CD4-positive, alpha-beta T cell (primary cell): ENCODE measurements around the gene C21orf58. TPM values are rescaled to one million over a fixed set of nuclear protein-coding genes. Genes with fewer than 3 reads are reported as not detected.

Experiments used
- ATAC-seq: fragments of 200-7000 bp; cut with Tn5 transposase; one replicate; pipeline ENCODE4 v1.10.0; 2022; ENCODE audit warnings: mild to moderate bottlenecking; ENCODE audit not compliant: poor library complexity
- CTCF ChIA-PET: fragments of 350-600 bp; sonication (Branson Sonifier 250); formaldehyde crosslinking; loops from one replicate; lab custom pipeline; 2021; ENCODE audit warnings: antibody characterized with exemption, inconsistent platforms; lab: Charles Lee
- POLR2A ChIA-PET: fragments of 350-600 bp; sonication (Branson Sonifier 250); formaldehyde crosslinking; loops from one replicate; lab custom pipeline; 2021; ENCODE audit warnings: antibody characterized with exemption, inconsistent platforms; lab: Charles Lee
- DNase-seq, 14 experiments: peaks; one replicate each; pipeline ENCODE4 v3.0.0-alpha.2; 2013 to 2020; ENCODE audit warnings: mixed read lengths in 2 of 14
- H3K27ac ChIP-seq, 2 donors: one replicate each; pipeline versions ENCODE4 v1.5.1 to v1.7.0; 2013; ENCODE audit warnings: low read length in 2 of 2, low read depth in 1 of 2, mild to moderate bottlenecking in 1 of 2
- H3K27me3 ChIP-seq, 2 experiments: 1 replicate in 1 of 2; 2 replicates in 1 of 2; pipeline versions ENCODE4 v1.6.1 to v1.7.0; 2013; ENCODE audit warnings: low read length in 2 of 2, control low read depth in 1 of 2, mild to moderate bottlenecking in 1 of 2, moderate library complexity in 1 of 2; ENCODE audit not compliant: insufficient read depth in 2 of 2, control insufficient read depth in 1 of 2
- H3K36me3 ChIP-seq: one replicate; pipeline ENCODE4 v1.6.1; 2013; ENCODE audit warnings: low read length, control low read depth; ENCODE audit not compliant: insufficient read depth
- H3K4me1 ChIP-seq: one replicate; pipeline ENCODE4 v1.6.1; 2013; ENCODE audit warnings: low read length, control low read depth; ENCODE audit not compliant: insufficient read depth
- H3K4me3 ChIP-seq: one replicate; pipeline ENCODE4 v1.5.1; 2013; ENCODE audit warnings: mild to moderate bottlenecking, low read length, moderate library complexity
- H3K9me3 ChIP-seq, 2 experiments: 1 replicate in 1 of 2; 2 replicates in 1 of 2; pipeline versions ENCODE4 v1.6.1 to v1.7.0; 2013; ENCODE audit warnings: low read length in 2 of 2, mild to moderate bottlenecking in 2 of 2, control low read depth in 1 of 2, moderate library complexity in 1 of 2; ENCODE audit not compliant: control insufficient read depth in 1 of 2, insufficient read depth in 1 of 2
- H3K27ac Mint-ChIP-seq: one replicate; pipeline ENCODE4 v1.8.0; 2020; ENCODE audit warnings: mixed read lengths
- H3K27me3 Mint-ChIP-seq: one replicate; pipeline ENCODE4 v1.8.0; 2021; ENCODE audit warnings: mixed read lengths
- H3K36me3 Mint-ChIP-seq: one replicate; pipeline ENCODE4 v1.8.0; 2021; ENCODE audit warnings: low read depth, mixed read lengths
- H3K4me1 Mint-ChIP-seq: one replicate; pipeline ENCODE4 v1.8.0; 2021; ENCODE audit warnings: low read depth, mixed read lengths
- H3K4me3 Mint-ChIP-seq: one replicate; pipeline ENCODE4 v1.8.0; 2020; ENCODE audit warnings: mild to moderate bottlenecking, mixed read lengths
- H3K9me3 Mint-ChIP-seq: one replicate; pipeline ENCODE4 v1.8.0; 2020; ENCODE audit warnings: mixed read lengths
- CTCF ChIP-seq: fragments of 200-600 bp; IDR thresholded peaks from one replicate; pipeline ENCODE4 v1.8.0; 2022; ENCODE audit warnings: antibody characterized with exemption, mild to moderate bottlenecking
- intact Hi-C, 2 experiments: fragments of 100-400 bp; cut with DNase I in 1 of 2; cut with micrococcal nuclease in 1 of 2; formaldehyde crosslinking; loops; one replicate each; pipeline versions ENCODE4 v1.15.1 to v1.9.0; 2023 to 2025; cut with DNase I, micrococcal nuclease
- total RNA-seq, 174 experiments: library from RNA in 2 of 174; stranded (reverse) in 2 of 174; gene quantifications; one replicate each; pipeline ENCODE4 v1.2.3 and lab custom pipeline; 2021 to 2026

The C21orf58 gene
- total RNA-seq, 2 experiments from 2014 or later: 2.0 to 2.8 TPM

- H3K27me3 ChIP-seq: no peaks in the 10 kb centered on the region
- Mint-ChIP-seq H3K9me3 (no peaks in the 10 kb centered on the region), H3K27ac (no peak overlapping the region), H3K27me3 (no peaks in the 10 kb centered on the region), H3K4me1 (no peaks in the 10 kb centered on the region), H3K4me3 (no peak overlapping the region), H3K36me3 (peaks cover 86% of the 10 kb centered on the region)
- H3K27ac ChIP-seq: no peak overlapping the region
- H3K9me3 ChIP-seq: peaks cover 0 to 4% of the 10 kb centered on the region in 2 experiments
- H3K36me3 ChIP-seq: peaks cover 95% of the 10 kb centered on the region
- POLR2A ChIA-PET: no interaction called here
- ATAC-seq (no peak), DNase-seq (no peak)
- intact Hi-C loops: no loop called here
- CTCF ChIA-PET: no interaction called here
- no peaks in the 10 kb centered on the region for H3K4me1 ChIP-seq
- no peak overlapping the region for H3K4me3 ChIP-seq
- no peak for TF ChIP-seq CTCF
These were observed 26.9 kb upstream of the C21orf58 start for GRCh38 chr21:46350571-46350970.

GRCh38 chr21:46349134-46349760 lies 25.6 kb upstream of the C21orf58 start:
- H3K27ac Mint-ChIP-seq: no peak overlapping the region
- ATAC-seq: no peak
- CTCF ChIA-PET: no interaction called here

GRCh38 chr21:46347791-46348381 lies 24.2 kb upstream of the C21orf58 start:
- H3K36me3 ChIP-seq: peaks cover 73% of the 10 kb centered on the region
- no peak overlapping the region for H3K4me3 Mint-ChIP-seq
- H3K36me3 Mint-ChIP-seq: peaks cover 77% of the 10 kb centered on the region
- CTCF ChIA-PET: no interaction called here
- no peaks in the 10 kb centered on the region for H3K27me3 ChIP-seq
- no peak overlapping the region for H3K4me3 ChIP-seq
- POLR2A ChIA-PET: no interaction called here
- no peak overlapping the region for H3K27ac Mint-ChIP-seq
- H3K9me3 ChIP-seq: no peaks in the 10 kb centered on the region
- no peaks in the 10 kb centered on the region for H3K9me3 Mint-ChIP-seq
- H3K27ac ChIP-seq: no peak overlapping the region
- intact Hi-C loops: no loop called here
- H3K27me3 Mint-ChIP-seq: no peaks in the 10 kb centered on the region
- no peak for DNase-seq
- ATAC-seq: no peak
- H3K4me1 Mint-ChIP-seq: peaks cover 10% of the 10 kb centered on the region
- H3K4me1 ChIP-seq: no peaks in the 10 kb centered on the region
- TF ChIP-seq CTCF: no peak

More at GRCh38 chr21:46349134-46349760, 25.6 kb upstream of the C21orf58 start:
- H3K4me3 Mint-ChIP-seq: no peak overlapping the region
- no peaks in the 10 kb centered on the region for H3K9me3 Mint-ChIP-seq
- POLR2A ChIA-PET: no interaction called here
- no peak overlapping the region for H3K4me3 ChIP-seq
- no peak for TF ChIP-seq CTCF
- H3K4me1 Mint-ChIP-seq: no peaks in the 10 kb centered on the region
- H3K4me1 ChIP-seq: no peaks in the 10 kb centered on the region
- peaks cover 86% of the 10 kb centered on the region for H3K36me3 ChIP-seq
- no peak for DNase-seq
- H3K27ac ChIP-seq: no peak overlapping the region
- intact Hi-C loops: no loop called here
- H3K27me3 Mint-ChIP-seq: no peaks in the 10 kb centered on the region
- H3K27me3 ChIP-seq: no peaks in the 10 kb centered on the region
- no peaks in the 10 kb centered on the region for H3K9me3 ChIP-seq
- H3K36me3 Mint-ChIP-seq: peaks cover 79% of the 10 kb centered on the region
